Measurements from ENCODE around the gene SCAP. TPM values are rescaled to one million over a fixed set of nuclear protein-coding genes. Genes with fewer than 3 reads are reported as not detected.
"Not testable (repeated sequence)": the region's sequence is repeated elsewhere in the genome, so short reads cannot be mapped to it uniquely, and the experiment has no call there.

The SCAP gene
- total RNA-seq, 4 donors from 2014 or later: 68.7 to 108 (median 79.5) TPM

- H3K27me3 ChIP-seq: no peaks in the 10 kb centered on the region
- TF ChIP-seq POLR2A (IDR thresholded peaks at IDR 0.05): no peak
- TF ChIP-seq CTCF (IDR thresholded peaks at IDR 0.05): no peak
- peaks cover 5 to 47% (median 15%) of the 10 kb centered on the region in 3 donors for H3K4me1 ChIP-seq
- H3K4me3 ChIP-seq: no peak overlapping the region
- no peak for DNase-seq
- peaks cover 0 to 8% (median 0%) of the 10 kb centered on the region in 3 donors for H3K36me3 ChIP-seq
- H3K27ac ChIP-seq: no peak overlapping the region
- peaks cover 0 to 4% (median 0%) of the 10 kb centered on the region in 3 donors for H3K9me3 ChIP-seq
- 19 to 45% methylated on average over 1 of the region's 1 CpG for WGBS, 2 donors
- intact Hi-C loops (cut with DNase I): no loop called here
Measured at GRCh38 chr3:47464588-47464987, 11.2 kb downstream of the SCAP start.

DNA sequence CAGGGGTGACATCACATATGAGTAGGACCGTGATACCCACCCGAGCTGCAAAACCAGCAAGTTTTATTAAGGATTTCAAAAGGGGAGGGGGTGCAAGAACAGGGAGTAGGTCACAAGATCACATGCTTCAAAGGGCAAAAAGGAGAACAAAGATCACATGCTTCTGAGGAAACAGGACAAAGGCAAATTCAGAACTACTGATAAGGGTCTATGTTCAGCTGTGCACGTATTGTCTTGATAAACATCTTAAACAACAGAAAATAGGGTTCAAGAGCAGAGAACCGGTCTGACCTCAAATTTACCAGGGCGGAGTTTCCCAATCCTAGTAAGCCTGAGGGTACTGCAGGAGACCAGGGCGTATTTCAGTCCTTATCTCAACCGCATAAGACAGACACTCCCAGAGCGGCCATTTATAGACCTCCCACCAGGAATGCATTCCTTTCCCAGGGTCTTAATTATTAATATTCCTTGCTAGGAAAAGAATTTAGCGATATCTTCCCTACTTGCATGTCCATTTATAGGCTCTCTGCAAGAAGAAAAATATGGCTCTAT lies 16.1 kb downstream of the SCAP start:
- 81 to 93% methylated on average over 9 of the region's 9 CpGs for WGBS, 2 donors
- H3K4me3 ChIP-seq; H3K9me3 ChIP-seq; DNase-seq; H3K27me3 ChIP-seq; intact Hi-C loops (cut with DNase I); H3K27ac ChIP-seq: not testable (repeated sequence)
- Histone ChIP-seq H3K36me3 (peaks cover 0 to 14% (median 0%) of the 10 kb centered on the region in 3 donors), H3K4me1 (peaks cover 0 to 45% (median 16%) of the 10 kb centered on the region in 3 donors)

DNA sequence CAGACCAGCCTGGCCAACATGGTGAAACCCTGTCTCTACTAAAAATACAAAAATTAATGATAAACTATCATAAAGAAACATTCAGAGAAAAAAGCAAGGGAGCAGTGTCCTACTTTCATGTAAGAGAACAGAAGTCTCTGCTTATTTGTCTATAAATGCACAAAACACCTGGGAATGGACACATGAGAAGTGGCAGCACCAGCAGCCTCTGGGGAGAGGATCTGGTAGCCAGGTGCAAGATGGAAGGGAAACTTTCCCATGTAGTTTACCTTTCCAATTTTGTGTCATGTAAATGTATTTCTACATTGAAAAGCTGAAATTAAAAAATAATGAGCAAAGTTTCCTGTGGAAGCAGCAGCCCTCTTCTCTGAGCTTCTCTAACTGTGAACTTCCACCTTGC lies 18.8 kb downstream of the SCAP start:
- intact Hi-C loops (cut with DNase I): no loop called here
- TF ChIP-seq CTCF (IDR thresholded peaks at IDR 0.05): no peak
- TF ChIP-seq POLR2A (IDR thresholded peaks at IDR 0.05): no peak
- no peak overlapping the region for H3K4me3 ChIP-seq
- no peaks in the 10 kb centered on the region for H3K27me3 ChIP-seq
- DNase-seq: no peak
- H3K27ac ChIP-seq: peak overlapping the region in 2 of 4 donors; percentile 51 to 69
- peaks cover 0 to 8% (median 0%) of the 10 kb centered on the region in 3 donors for H3K9me3 ChIP-seq
- peaks cover 0 to 45% (median 20%) of the 10 kb centered on the region in 3 donors for H3K4me1 ChIP-seq
- peaks cover 0 to 14% (median 0%) of the 10 kb centered on the region in 3 donors for H3K36me3 ChIP-seq

- TF ChIP-seq CTCF (IDR thresholded peaks at IDR 0.05) (no peak), POLR2A (IDR thresholded peaks at IDR 0.05) (no peak)
- H3K27me3 ChIP-seq: no peaks in the 10 kb centered on the region
- H3K9me3 ChIP-seq: peaks cover 0 to 8% (median 0%) of the 10 kb centered on the region in 3 donors
- 62 to 70% methylated on average over 3 of the region's 3 CpGs for WGBS, 2 donors
- H3K4me3 ChIP-seq: no peak overlapping the region
- peaks cover 0 to 14% (median 0%) of the 10 kb centered on the region in 3 donors for H3K36me3 ChIP-seq
- DNase-seq: no peak
- peaks cover 0 to 53% (median 23%) of the 10 kb centered on the region in 3 donors for H3K4me1 ChIP-seq
- H3K27ac ChIP-seq: peak overlapping the region in 3 of 4 donors; percentile 41 to 69 (median 51)
- intact Hi-C loops (cut with DNase I): no loop called here
Measured at GRCh38 chr3:47455806-47456452, 19.8 kb downstream of the SCAP start.

GRCh38 chr3:47452453-47453215 lies 23.1 kb downstream of the SCAP start:
- no peaks in the 10 kb centered on the region for H3K36me3 ChIP-seq
- H3K4me1 ChIP-seq: peaks cover 0 to 53% (median 23%) of the 10 kb centered on the region in 3 donors
- peak overlapping the region; percentile 40 to 79 (median 62) for H3K27ac ChIP-seq
- DNase-seq: no peak
- H3K27me3 ChIP-seq: no peaks in the 10 kb centered on the region
- intact Hi-C loops (cut with DNase I): no loop called here
- 60 to 79% methylated on average over 4 of the region's 4 CpGs for WGBS, 2 donors
- no peaks in the 10 kb centered on the region for H3K9me3 ChIP-seq
- no peak overlapping the region for H3K4me3 ChIP-seq
- TF ChIP-seq CTCF (IDR thresholded peaks at IDR 0.05) (no peak), POLR2A (IDR thresholded peaks at IDR 0.05) (no peak)
